ENCODE measurements around the gene SVOP. TPM values are rescaled to one million over a fixed set of nuclear protein-coding genes. Genes with fewer than 3 reads are reported as not detected.
A peak's percentile ranks its signal among the peaks of the same experiment; 100 is the strongest.

The SVOP gene
- total RNA-seq, 1 donor from 2014 or later: not detected

- H3K27ac ChIP-seq: no peak overlapping the region
- peaks cover 4% of the 10 kb centered on the region for H3K9me3 ChIP-seq
- H3K27me3 ChIP-seq (ENCODE audit: low read depth): no peaks in the 10 kb centered on the region
- H3K4me1 ChIP-seq: no peaks in the 10 kb centered on the region
- TF ChIP-seq, protein P1, sequence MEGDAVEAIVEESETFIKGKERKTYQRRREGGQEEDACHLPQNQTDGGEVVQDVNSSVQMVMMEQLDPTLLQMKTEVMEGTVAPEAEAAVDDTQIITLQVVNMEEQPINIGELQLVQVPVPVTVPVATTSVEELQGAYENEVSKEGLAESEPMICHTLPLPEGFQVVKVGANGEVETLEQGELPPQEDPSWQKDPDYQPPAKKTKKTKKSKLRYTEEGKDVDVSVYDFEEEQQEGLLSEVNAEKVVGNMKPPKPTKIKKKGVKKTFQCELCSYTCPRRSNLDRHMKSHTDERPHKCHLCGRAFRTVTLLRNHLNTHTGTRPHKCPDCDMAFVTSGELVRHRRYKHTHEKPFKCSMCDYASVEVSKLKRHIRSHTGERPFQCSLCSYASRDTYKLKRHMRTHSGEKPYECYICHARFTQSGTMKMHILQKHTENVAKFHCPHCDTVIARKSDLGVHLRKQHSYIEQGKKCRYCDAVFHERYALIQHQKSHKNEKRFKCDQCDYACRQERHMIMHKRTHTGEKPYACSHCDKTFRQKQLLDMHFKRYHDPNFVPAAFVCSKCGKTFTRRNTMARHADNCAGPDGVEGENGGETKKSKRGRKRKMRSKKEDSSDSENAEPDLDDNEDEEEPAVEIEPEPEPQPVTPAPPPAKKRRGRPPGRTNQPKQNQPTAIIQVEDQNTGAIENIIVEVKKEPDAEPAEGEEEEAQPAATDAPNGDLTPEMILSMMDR (IDR thresholded peaks at IDR 0.05): no peak
- DNase-seq (no peak), ATAC-seq (peak in 1 of 2 donors; percentile 29)
- no peaks in the 10 kb centered on the region for H3K36me3 ChIP-seq
- intact Hi-C loops (cut with DNase I): no loop called here
- H3K4me3 ChIP-seq: no peak overlapping the region
Observed at GRCh38 chr12:108918960-108919642, 101.8 kb downstream of the SVOP start.

DNA sequence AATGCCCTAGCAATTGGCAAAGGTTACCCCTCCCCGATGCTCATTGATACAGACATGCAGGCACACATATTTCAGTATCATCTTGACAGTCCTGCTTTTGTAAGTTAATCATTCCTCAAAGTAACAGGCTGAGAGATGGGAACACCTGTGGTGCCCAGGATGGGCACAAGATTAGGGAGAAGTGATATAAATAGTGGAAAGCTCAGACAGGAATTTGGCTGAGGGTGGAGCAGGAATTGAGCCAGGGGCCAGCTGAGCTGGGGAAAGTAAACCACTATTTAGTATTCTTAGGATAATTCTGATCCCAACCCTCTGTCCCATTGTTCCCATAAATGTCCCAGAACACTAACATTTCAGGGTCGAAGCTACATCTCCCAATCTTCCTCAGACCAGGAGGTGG, 102.7 kb downstream of the SVOP start:
- no peak overlapping the region for H3K4me3 ChIP-seq
- H3K36me3 ChIP-seq: no peaks in the 10 kb centered on the region
- TF ChIP-seq, protein P1 (IDR thresholded peaks at IDR 0.05): no peak
- intact Hi-C loops (cut with DNase I): no loop called here
- H3K9me3 ChIP-seq: peaks cover 4% of the 10 kb centered on the region
- ATAC-seq (no peak), DNase-seq (no peak)
- H3K27me3 ChIP-seq (ENCODE audit: low read depth): no peaks in the 10 kb centered on the region
- H3K4me1 ChIP-seq: no peaks in the 10 kb centered on the region
- H3K27ac ChIP-seq: no peak overlapping the region

GRCh38 chr12:108916336-108916735, 104.5 kb downstream of the SVOP start:
- no peaks in the 10 kb centered on the region for H3K27me3 ChIP-seq (ENCODE audit: low read depth)
- no peaks in the 10 kb centered on the region for H3K4me1 ChIP-seq
- TF ChIP-seq, protein P1 (IDR thresholded peaks at IDR 0.05): no peak
- H3K27ac ChIP-seq: no peak overlapping the region
- peaks cover 4% of the 10 kb centered on the region for H3K9me3 ChIP-seq
- H3K36me3 ChIP-seq: no peaks in the 10 kb centered on the region
- DNase-seq (no peak), ATAC-seq (no peak)
- intact Hi-C loops (cut with DNase I): no loop called here
- no peak overlapping the region for H3K4me3 ChIP-seq

- ATAC-seq (no peak), DNase-seq (no peak)
- H3K4me1 ChIP-seq: no peaks in the 10 kb centered on the region
- no peaks in the 10 kb centered on the region for H3K36me3 ChIP-seq
- H3K4me3 ChIP-seq: no peak overlapping the region
- intact Hi-C loops (cut with DNase I): no loop called here
- TF ChIP-seq, protein P1 (IDR thresholded peaks at IDR 0.05): no peak
- peaks cover 4% of the 10 kb centered on the region for H3K9me3 ChIP-seq
- no peaks in the 10 kb centered on the region for H3K27me3 ChIP-seq (ENCODE audit: low read depth)
- no peak overlapping the region for H3K27ac ChIP-seq
Observed at GRCh38 chr12:108915632-108916133, 105.2 kb downstream of the SVOP start.

DNA sequence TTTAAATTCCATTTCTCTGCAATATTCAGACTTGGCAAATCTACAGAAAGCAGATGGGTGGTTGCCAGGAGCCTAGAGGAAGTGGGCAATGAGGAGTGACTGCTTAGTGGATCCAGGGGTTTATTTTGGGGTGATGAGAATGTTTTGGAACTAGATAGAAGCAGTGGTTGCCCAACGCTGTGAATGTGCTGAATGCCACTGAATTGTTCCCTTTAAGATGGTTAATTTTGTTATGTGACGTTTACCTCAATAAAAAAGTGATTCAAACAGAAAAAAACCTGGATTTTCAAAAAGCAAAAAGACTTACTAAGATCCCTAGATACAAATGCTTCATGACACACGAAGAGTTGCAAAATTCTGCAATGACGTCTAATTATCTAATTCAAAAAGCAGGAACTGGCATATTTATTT, 106.7 kb downstream of the SVOP start:
- DNase-seq: no peak
- Histone ChIP-seq H3K4me1 (no peaks in the 10 kb centered on the region), H3K27ac (peak overlapping the region; percentile 36), H3K36me3 (no peaks in the 10 kb centered on the region), H3K27me3 (ENCODE audit: low read depth) (no peaks in the 10 kb centered on the region), H3K9me3 (no peaks in the 10 kb centered on the region), H3K4me3 (no peak overlapping the region)
- ATAC-seq: peak in 1 of 2 donors; percentile 37
- TF ChIP-seq, protein P1 (IDR thresholded peaks at IDR 0.05): no peak
- intact Hi-C loops (cut with DNase I): no loop called here
